ENCODE measurements around the gene CRYBG1. TPM values are rescaled to one million over a fixed set of nuclear protein-coding genes. Genes with fewer than 3 reads are reported as not detected.

CRYBG1 gene
- total and polyA plus RNA-seq, 2 donors (not counting 3 experiments of a cell fraction or from before 2014, with no cell fraction given) = 4.1 to 30.1 TPM

GRCh38 chr6:106516616-106517015, 156.1 kb downstream of the CRYBG1 start:
- intact Hi-C loops (cut with micrococcal nuclease) (no loop called here), dilution Hi-C loops (cut with MboI; ENCODE audit: extremely low pct_ligation_motif_present, low sequenced_read_pairs) (no loop called here)
- no peak for DNase-seq (ENCODE audit: low read depth, low spot score)
- Histone ChIP-seq H3K36me3 (ENCODE audit: control insufficient read depth in 2 of 2, extremely low read depth in 1 of 2, insufficient read depth in 2 of 2, low read length in 2 of 2) (peaks cover 0 to 3% of the 10 kb centered on the region in 2 experiments), H4K20me1 (replicated peaks; ENCODE audit: control insufficient read depth, extremely low read depth, insufficient read depth, low read length) (no peaks in the 10 kb centered on the region), H3K9me1 (replicated peaks; ENCODE audit: control insufficient read depth, extremely low read depth, insufficient read depth, low read length) (no peaks in the 10 kb centered on the region), H2AFZ (ENCODE audit: low read depth, low read length) (no peak overlapping the region), H3K4me1 (ENCODE audit: control insufficient read depth, extremely low read depth, insufficient read depth, low read length) (peaks cover 15% of the 10 kb centered on the region), H3K27me3 (ENCODE audit: control insufficient read depth in 2 of 2, insufficient read depth in 2 of 2, low read length in 2 of 2) (no peaks in the 10 kb centered on the region), H3K79me2 (ENCODE audit: control insufficient read depth, insufficient read depth, low read length) (no peaks in the 10 kb centered on the region), H3K4me3 (replicated peaks in 1 of 3; ENCODE audit: insufficient read depth in 1 of 3, low read depth in 1 of 3, low read length in 3 of 3) (no peak overlapping the region), H3K27ac (ENCODE audit: insufficient read depth, low read depth, low read length) (no peak overlapping the region), H3K4me2 (ENCODE audit: insufficient read depth, low read length) (no peak overlapping the region), H3K9ac (replicated peaks; ENCODE audit: extremely low read depth, insufficient read depth, low read length) (no peak overlapping the region), H3K9me3 (replicated peaks; ENCODE audit: control insufficient read depth, insufficient read depth, low read length) (no peaks in the 10 kb centered on the region)
- FAIRE-seq = no peak
- POLR2A ChIA-PET = no interaction called here
- CTCF ChIA-PET = no interaction called here
- BruUV-seq (replicated peaks) = no TSS peak
- TF ChIP-seq POLR2A (IDR thresholded peaks at IDR 0.05; ENCODE audit: low read depth, low read length) (no peak), POLR2AphosphoS5 (IDR thresholded peaks at IDR 0.05; ENCODE audit: insufficient read depth, low read depth, low read length) (no peak), MAX (IDR thresholded peaks at IDR 0.05; ENCODE audit: insufficient read depth, insufficient read length) (no peak), MYC (IDR thresholded peaks at IDR 0.05; ENCODE audit: low read depth, low read length) (no peak), FOS (IDR thresholded peaks at IDR 0.05; ENCODE audit: borderline replicate concordance, insufficient read depth, low read length) (no peak), EZH2 (IDR thresholded peaks at IDR 0.05; ENCODE audit: borderline replicate concordance, low read depth, low read length, severe bottlenecking) (no peak), CTCF (IDR thresholded peaks at IDR 0.05; ENCODE audit: extremely low read depth in 1 of 2, insufficient read depth in 1 of 2, low read depth in 1 of 2, low read length in 2 of 2) (no peak), GATA2 (IDR thresholded peaks at IDR 0.05; ENCODE audit: insufficient read depth, insufficient read length, low read depth, low read length) (no peak), JUN (IDR thresholded peaks at IDR 0.05; ENCODE audit: borderline replicate concordance, insufficient read depth, insufficient read length, low read depth) (no peak)
